IMR-90 (cell line): ENCODE measurements around the gene NBPF1. TPM values are rescaled to one million over a fixed set of nuclear protein-coding genes. Genes with fewer than 3 reads are reported as not detected.
A peak's percentile ranks its signal among the peaks of the same experiment; 100 is the strongest.
"Not testable (repeated sequence)": the region's sequence is repeated elsewhere in the genome, so short reads cannot be mapped to it uniquely, and the experiment has no call there.

Experiments
- ATAC-seq: fragments of 200-7000 bp; cut with Tn5 transposase; 2 replicates; pipeline ENCODE4 v1.9.1; 2020; ENCODE audit warnings: low read depth, mild to moderate bottlenecking, moderate library complexity
- BruUV-seq: library from RNA; stranded (reverse); fragments of 400-500 nt; replicated peaks from 2 replicates; lab custom pipeline; 2021; lab: Mats Ljungman, UMichigan
- CTCF ChIA-PET: fragments of 300-600 bp; formaldehyde crosslinking; extraction: SDS; loops from one replicate; lab custom pipeline; 2021; ENCODE audit warnings: antibody characterized with exemption; lab: Yijun Ruan, JAX
- POLR2A ChIA-PET: fragments of 300-600 bp; sonication (Branson Sonifier 250); formaldehyde crosslinking; loops from one replicate; lab custom pipeline; 2022; ENCODE audit warnings: antibody characterized with exemption; ENCODE audit not compliant: unreplicated experiment; lab: Charles Lee
- DNase-seq: peaks from one replicate; pipeline ENCODE4 v3.0.0; 2013
- H2AFZ ChIP-seq: replicated peaks from 2 replicates; pipeline ENCODE3; 2013; ENCODE audit warnings: low read length, mild to moderate bottlenecking; ENCODE audit not compliant: poor library complexity
- H2AK5ac ChIP-seq: 2 replicates; pipeline ENCODE4 v1.6.1; 2013; ENCODE audit warnings: low read depth, low read length, inconsistent platforms
- H2AK9ac ChIP-seq: replicated peaks from 2 replicates; pipeline ENCODE3; 2013; ENCODE audit warnings: mild to moderate bottlenecking, low read depth, low read length, moderate library complexity; ENCODE audit not compliant: poor library complexity
- H2BK120ac ChIP-seq: 2 replicates; pipeline ENCODE4 v1.6.1; 2013; ENCODE audit warnings: low read depth, low read length, inconsistent platforms
- H2BK15ac ChIP-seq: 3 replicates; pipeline ENCODE4 v1.6.1; 2013; ENCODE audit warnings: low read depth, low read length, inconsistent platforms
- H2BK20ac ChIP-seq: 2 replicates; pipeline ENCODE4 v1.6.1; 2013; ENCODE audit warnings: low read depth, mild to moderate bottlenecking, inconsistent platforms, low read length, moderate library complexity
- H2BK5ac ChIP-seq: 2 replicates; pipeline ENCODE4 v1.6.1; 2013; ENCODE audit warnings: mild to moderate bottlenecking, low read depth, low read length, inconsistent platforms; ENCODE audit not compliant: poor library complexity, severe bottlenecking
- H3K14ac ChIP-seq: replicated peaks from 2 replicates; pipeline ENCODE4 v1.6.1; 2013; ENCODE audit warnings: low read depth, low read length, inconsistent platforms
- H3K18ac ChIP-seq: 2 replicates; pipeline ENCODE4 v1.6.1; 2013; ENCODE audit warnings: low read depth, low read length, control low read depth
- H3K23ac ChIP-seq: 2 replicates; pipeline ENCODE4 v1.6.1; 2013; ENCODE audit warnings: low read depth, low read length, inconsistent platforms
- H3K27ac ChIP-seq: 2 replicates; pipeline ENCODE4 v1.5.1; 2013; ENCODE audit warnings: mild to moderate bottlenecking, control low read depth, low read length; ENCODE audit not compliant: insufficient read depth
- H3K27me3 ChIP-seq: 2 replicates; pipeline ENCODE4 v1.6.1; 2013; ENCODE audit warnings: low read length; ENCODE audit not compliant: control insufficient read depth, insufficient read depth
- H3K36me3 ChIP-seq: 2 replicates; pipeline ENCODE4 v1.6.1; 2013; ENCODE audit warnings: low read length, mixed read lengths; ENCODE audit not compliant: control insufficient read depth, insufficient read depth
- H3K4ac ChIP-seq: 2 replicates; pipeline ENCODE4 v1.6.1; 2013; ENCODE audit warnings: low read depth, low read length, inconsistent platforms
- H3K4me1 ChIP-seq: 2 replicates; pipeline ENCODE4 v1.6.1; 2013; ENCODE audit warnings: low read length, mixed read lengths; ENCODE audit not compliant: control insufficient read depth, insufficient read depth
- H3K4me2 ChIP-seq: 2 replicates; pipeline ENCODE4 v1.6.1; 2013; ENCODE audit warnings: low read depth, mild to moderate bottlenecking, control low read depth, low read length, moderate library complexity
- H3K4me3 ChIP-seq: 2 replicates; pipeline ENCODE4 v1.5.1; 2013; ENCODE audit warnings: low read depth, mild to moderate bottlenecking, control low read depth, low read length, moderate library complexity; ENCODE audit not compliant: insufficient read depth
- H3K56ac ChIP-seq: 2 replicates; pipeline ENCODE4 v1.6.1; 2013; ENCODE audit warnings: low read length, inconsistent platforms; ENCODE audit not compliant: insufficient read depth; ENCODE audit errors: extremely low read depth
- H3K79me1 ChIP-seq, 2 experiments: 2 replicates each; pipeline ENCODE4 v1.6.1; 2013; ENCODE audit warnings: low read length in 2 of 2, inconsistent platforms in 1 of 2, low read depth in 1 of 2
- H3K9ac ChIP-seq: 2 replicates; pipeline ENCODE4 v1.6.1; 2013; ENCODE audit warnings: low read depth, low read length, control low read depth
- H3K9me1 ChIP-seq: 2 replicates; pipeline ENCODE4 v1.6.1; 2013; ENCODE audit warnings: low read length, inconsistent platforms; ENCODE audit not compliant: insufficient read depth
- H3K9me3 ChIP-seq: 2 replicates; pipeline ENCODE4 v1.6.1; 2013; ENCODE audit warnings: low read length; ENCODE audit not compliant: control insufficient read depth, insufficient read depth
- H4K20me1 ChIP-seq: 2 replicates; pipeline ENCODE4 v1.6.1; 2013; ENCODE audit warnings: low read length, inconsistent platforms; ENCODE audit not compliant: insufficient read depth
- H4K5ac ChIP-seq: 2 replicates; pipeline ENCODE4 v1.6.1; 2013; ENCODE audit warnings: mild to moderate bottlenecking, low read depth, low read length, control low read depth
- H4K8ac ChIP-seq, 2 experiments: 2 replicates each; pipeline ENCODE4 v1.6.1; 2013; ENCODE audit warnings: low read depth in 2 of 2, low read length in 2 of 2, control low read depth in 1 of 2, inconsistent platforms in 1 of 2
- H4K91ac ChIP-seq: 2 replicates; pipeline ENCODE4 v1.6.1; 2013; ENCODE audit warnings: low read depth, low read length, inconsistent platforms; ENCODE audit not compliant: insufficient read depth
- CEBPB ChIP-seq: IDR thresholded peaks from 2 replicates; pipeline ENCODE4 v1.6.1; 2012; ENCODE audit warnings: low read depth, low read length, improper control_type of control experiment
- FOS ChIP-seq: fragments of 150-350 bp; IDR thresholded peaks from 2 replicates; pipeline ENCODE4 v1.6.1; 2016; ENCODE audit warnings: low read depth, low read length
- WGBS, 2 experiments: methylation state at CpG; one replicate each; pipeline versions ENCODE4 v1.1.5 to v1.1.7; 2013; ENCODE audit warnings: missing lambda C conversion rate in 2 of 2; ENCODE audit not compliant: insufficient read length in 1 of 2; ENCODE audit errors: extremely low coverage in 2 of 2; 5-methylcytosine and 5-hydroxymethylcytosine counted together
- dilution Hi-C: fragments of 300-500 bp; cut with HindIII; formaldehyde crosslinking; loops from one replicate; pipeline ENCODE4 v1.14.3; 2018; ENCODE audit warnings: low sequenced_read_pairs; ENCODE audit not compliant: unreplicated experiment
- in situ Hi-C: fragments of 300-500 bp; cut with MboI; formaldehyde crosslinking; loops from 3 replicates; pipeline ENCODE4 v1.14.3; 2019; ENCODE audit warnings: low sequenced_read_pairs, inconsistent platforms, mixed read lengths
- intact Hi-C: fragments of 100-400 bp; cut with micrococcal nuclease; formaldehyde crosslinking; loops from 2 replicates; pipeline ENCODE4 v1.10.0; 2022
- polyA plus RNA-seq, 3 experiments: library from polyadenylated mRNA; depleted of rRNA; stranded (reverse); fragments of >200 nt; gene quantifications; 2 replicates each; pipeline ENCODE4 v1.2.3, GENCODE V29; 2012; ENCODE audit warnings: low replicate concordance in 1 of 3
- total RNA-seq: library from RNA; depleted of rRNA; stranded (reverse); fragments of >200 nt; gene quantifications from 2 replicates; pipeline ENCODE4 v1.2.3, GENCODE V29; 2012

NBPF1 gene
- total and polyA plus RNA-seq, 2 of the 4 experiments (the other 2 are of a cell fraction) = 18.8 to 25.3 TPM

DNA sequence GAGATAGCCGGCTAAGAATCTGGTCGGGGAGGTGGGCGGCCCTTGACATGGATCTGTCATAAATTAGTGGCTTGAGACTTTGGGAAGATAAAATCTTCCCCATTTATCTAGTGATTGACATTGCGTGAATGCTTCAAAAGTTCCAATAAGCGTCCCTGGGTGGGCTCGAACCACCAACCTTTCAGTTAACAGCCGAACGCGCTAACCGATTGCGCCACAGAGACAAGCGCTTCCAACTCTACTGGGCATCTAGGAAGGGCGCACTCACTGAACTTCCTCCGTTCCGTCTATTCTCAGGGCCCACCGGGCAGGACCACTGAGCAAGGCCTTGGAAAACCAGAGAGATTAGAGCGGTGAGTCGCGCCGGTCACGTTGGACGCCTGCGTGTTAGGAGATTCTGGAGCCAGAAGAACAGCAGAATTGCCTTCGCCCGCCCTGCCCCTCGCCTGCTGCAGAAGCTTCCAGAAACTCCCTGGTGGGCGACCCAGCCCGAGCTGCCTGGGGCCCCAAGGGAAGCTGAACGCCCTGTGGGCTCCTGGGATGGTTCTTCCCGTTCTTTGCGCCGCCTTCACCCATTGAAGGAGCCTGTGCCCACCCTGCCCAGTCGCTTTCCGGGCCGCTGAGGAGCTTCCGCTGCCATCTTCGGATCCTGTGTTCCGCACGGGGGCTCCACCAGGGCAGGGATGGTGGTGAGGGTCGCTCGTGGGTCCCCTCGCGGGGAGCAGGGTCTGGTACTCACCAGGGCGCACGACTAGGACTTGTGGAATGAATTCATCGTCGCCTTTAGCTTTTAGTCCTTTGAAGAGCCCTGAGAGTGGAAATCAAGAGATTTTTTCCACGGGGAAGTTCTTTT is 92.7 kb downstream of the NBPF1 start:
- H3K18ac ChIP-seq, H3K9me1 ChIP-seq, H2AK9ac ChIP-seq, H3K23ac ChIP-seq, POLR2A ChIA-PET, H4K91ac ChIP-seq, H2BK5ac ChIP-seq, H3K9me3 ChIP-seq, H2BK20ac ChIP-seq, CTCF ChIA-PET, BruUV-seq, H3K56ac ChIP-seq, H3K14ac ChIP-seq, H4K20me1 ChIP-seq, H2BK15ac ChIP-seq, H2AK5ac ChIP-seq, H3K36me3 ChIP-seq, H3K4me1 ChIP-seq, H4K8ac ChIP-seq, H3K79me1 ChIP-seq, H3K27ac ChIP-seq, H2BK120ac ChIP-seq, intact Hi-C loops, H4K5ac ChIP-seq, H3K9ac ChIP-seq, H3K4ac ChIP-seq, dilution Hi-C loops, in situ Hi-C loops: not testable (repeated sequence)
- DNase-seq = peak; percentile 20
- Histone ChIP-seq H3K4me3 (peak overlapping the region; percentile 32; the same call in 1 of the 2 replicates), H2AFZ (peak overlapping the region; percentile 51), H3K4me2 (peak overlapping the region; percentile 39), H3K27me3 (peaks cover 31% of the 10 kb centered on the region)
- WGBS, 2 experiments = 17% methylated on average over 19 of the region's 48 CpGs; no CpG with 5 or more reads in 1 of the 2 experiments
- ATAC-seq = peak; percentile 60
- TF ChIP-seq CEBPB (peak; percentile 50; the same call in 1 of the 2 replicates), FOS (0 out of 2 replicates have a peak, but pooled peaks have one; percentile 11)

DNA sequence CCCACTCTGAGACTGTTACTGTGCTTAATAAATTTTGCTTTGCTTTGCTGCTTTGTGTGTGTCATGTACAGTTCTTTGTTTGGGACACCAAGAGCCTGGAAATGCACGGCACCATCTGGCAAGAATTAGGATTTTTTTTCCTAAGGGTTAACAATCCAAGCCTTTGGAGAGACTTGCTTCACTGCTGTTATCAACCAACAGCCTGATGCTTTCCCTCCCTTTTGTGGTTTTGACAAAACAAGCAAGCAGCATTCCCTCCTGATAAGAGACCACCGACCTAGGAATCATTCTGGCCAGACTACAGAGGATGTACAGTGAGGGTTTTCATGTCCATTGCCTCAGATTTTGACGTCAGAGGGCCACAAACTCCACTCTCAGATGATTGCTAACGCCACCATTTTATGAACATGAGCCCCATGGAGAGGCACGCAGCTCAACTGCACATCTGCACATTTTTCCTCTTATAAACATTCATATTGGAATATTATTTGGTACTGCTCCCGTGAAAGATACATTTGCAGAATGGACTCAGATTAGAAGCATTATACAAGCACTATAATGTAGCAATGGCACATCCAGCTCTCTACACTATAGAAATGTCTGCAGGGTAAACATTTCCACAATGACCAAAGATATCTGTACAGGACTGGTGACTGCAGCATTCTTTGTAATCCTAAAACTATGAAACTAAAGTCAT is 94.0 kb downstream of the NBPF1 start:
- dilution Hi-C loops, H3K9me3 ChIP-seq, H4K91ac ChIP-seq, intact Hi-C loops, H3K23ac ChIP-seq, POLR2A ChIA-PET, BruUV-seq, H4K8ac ChIP-seq, CTCF ChIA-PET, H3K4me3 ChIP-seq, DNase-seq, H3K18ac ChIP-seq, H3K4me1 ChIP-seq, H3K9ac ChIP-seq, H3K9me1 ChIP-seq, H3K79me1 ChIP-seq, H4K5ac ChIP-seq, H3K56ac ChIP-seq, H2BK5ac ChIP-seq, H2AK9ac ChIP-seq, H3K36me3 ChIP-seq, H2BK15ac ChIP-seq, H2AFZ ChIP-seq, H3K27ac ChIP-seq, H2BK120ac ChIP-seq, H4K20me1 ChIP-seq, H2BK20ac ChIP-seq, H2AK5ac ChIP-seq, H3K4ac ChIP-seq, H3K4me2 ChIP-seq, in situ Hi-C loops, H3K14ac ChIP-seq: not testable (repeated sequence)
- peaks cover 29% of the 10 kb centered on the region for H3K27me3 ChIP-seq
- peak; percentile 64 for ATAC-seq
- WGBS, 2 experiments = no CpG with 5 or more reads among the region's 6 CpGs
